ENCODE data around the gene SAP25.
A peak's percentile ranks its signal among the peaks of the same experiment; 100 is the strongest.
"Not testable (repeated sequence)": the region's sequence is repeated elsewhere in the genome, so short reads cannot be mapped to it uniquely, and the experiment has no call there.

The SAP25 gene

DNA sequence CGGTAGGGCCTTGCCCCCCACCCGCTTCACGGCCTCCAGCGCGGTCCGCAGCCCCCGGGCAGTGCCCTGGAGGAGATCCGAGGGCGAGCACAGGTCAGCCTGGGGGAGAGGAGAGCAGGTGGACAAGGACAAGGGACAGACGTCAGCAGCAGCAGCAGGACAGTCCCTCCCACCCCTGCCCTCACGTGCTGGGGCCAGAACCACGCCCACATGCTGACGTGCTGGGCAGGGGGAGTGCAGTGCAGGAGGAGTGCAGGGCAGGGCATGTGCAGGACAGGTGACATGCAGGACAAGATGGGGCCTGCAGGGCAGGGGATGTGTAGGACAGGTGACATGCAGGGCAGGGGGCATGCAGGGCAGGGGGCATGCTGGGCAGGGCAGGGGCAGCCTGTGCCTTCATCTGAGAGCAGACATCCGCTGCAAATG, 1.5 kb upstream of the SAP25 start:
- DNase-seq: no peak

DNA sequence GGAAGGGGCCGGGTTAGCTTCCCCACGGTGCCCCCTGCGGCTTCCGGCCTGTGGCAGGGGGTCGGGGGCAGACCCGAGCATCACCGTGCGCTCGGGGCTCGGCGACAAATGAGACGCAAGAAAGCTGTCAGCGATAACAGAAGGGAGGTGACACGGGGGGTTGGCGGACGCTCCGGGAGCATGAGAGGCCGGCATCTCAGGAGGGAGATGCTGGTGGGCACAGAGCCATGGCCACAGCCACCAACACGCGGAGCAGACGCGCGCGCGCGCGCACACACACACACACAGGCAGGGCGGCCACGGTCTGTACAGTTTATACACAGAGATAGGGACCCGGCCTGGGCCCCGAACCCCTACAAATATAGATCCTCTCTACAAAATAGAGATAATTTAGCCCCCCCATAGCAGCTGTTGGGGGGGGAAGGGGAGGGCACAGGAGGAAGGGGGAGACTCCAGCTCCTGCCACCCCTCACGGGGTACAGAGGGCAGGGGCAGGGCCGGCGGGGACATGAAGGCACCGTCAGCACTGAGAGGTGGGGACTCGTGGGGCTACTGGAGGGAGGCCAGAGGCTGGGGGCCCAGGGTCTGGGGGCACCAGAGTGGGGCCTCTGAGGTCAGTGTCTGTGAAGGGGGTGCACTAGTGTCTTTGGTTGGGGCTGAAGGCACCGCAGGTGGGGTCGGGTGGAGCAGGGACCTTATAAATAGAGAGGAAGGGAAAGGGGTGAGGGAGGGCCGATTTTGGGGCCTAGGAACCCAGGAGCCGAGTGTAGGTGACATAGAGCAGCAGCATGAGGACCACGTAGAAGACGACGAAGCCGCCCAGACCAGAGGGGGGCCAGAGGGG, 884 bp upstream of the SAP25 start:
- no peak for DNase-seq

DNA sequence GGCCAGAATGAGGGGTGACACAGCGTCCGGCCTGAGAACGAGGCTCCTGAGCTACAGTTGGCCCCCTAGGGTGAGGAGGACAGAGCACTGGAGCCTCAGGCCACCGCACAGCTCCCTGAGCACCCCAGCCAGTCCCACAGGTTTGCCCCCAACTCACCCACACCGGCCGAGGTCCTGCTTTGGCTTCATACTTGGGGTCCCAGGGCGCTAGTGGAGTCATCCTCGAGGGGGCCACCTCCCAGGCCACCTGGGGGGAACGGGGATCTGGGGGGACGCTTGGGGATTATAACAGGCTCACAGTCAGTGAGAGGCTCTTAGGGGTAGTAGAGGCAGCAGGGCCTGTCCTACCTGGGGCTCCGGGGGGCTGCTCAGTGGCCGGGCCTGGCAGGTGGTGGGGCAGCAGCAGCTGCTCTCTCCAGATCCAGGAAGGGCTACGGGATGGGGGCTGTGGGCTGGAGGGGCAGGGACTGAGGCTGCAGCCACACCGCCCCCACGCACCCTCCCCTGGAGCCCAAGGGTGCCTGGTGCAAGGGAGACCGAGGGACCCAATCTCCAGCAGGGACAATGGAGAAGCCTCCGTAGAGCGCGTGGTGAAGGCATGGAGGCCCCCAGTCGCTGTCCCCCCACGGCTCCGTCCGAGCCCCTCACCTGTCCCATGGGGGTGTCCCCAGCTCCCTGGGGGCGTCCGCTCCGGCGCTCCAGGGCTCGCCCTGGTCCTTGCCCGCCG, 588 bp downstream of the SAP25 start:
- DNase-seq: no peak

DNA sequence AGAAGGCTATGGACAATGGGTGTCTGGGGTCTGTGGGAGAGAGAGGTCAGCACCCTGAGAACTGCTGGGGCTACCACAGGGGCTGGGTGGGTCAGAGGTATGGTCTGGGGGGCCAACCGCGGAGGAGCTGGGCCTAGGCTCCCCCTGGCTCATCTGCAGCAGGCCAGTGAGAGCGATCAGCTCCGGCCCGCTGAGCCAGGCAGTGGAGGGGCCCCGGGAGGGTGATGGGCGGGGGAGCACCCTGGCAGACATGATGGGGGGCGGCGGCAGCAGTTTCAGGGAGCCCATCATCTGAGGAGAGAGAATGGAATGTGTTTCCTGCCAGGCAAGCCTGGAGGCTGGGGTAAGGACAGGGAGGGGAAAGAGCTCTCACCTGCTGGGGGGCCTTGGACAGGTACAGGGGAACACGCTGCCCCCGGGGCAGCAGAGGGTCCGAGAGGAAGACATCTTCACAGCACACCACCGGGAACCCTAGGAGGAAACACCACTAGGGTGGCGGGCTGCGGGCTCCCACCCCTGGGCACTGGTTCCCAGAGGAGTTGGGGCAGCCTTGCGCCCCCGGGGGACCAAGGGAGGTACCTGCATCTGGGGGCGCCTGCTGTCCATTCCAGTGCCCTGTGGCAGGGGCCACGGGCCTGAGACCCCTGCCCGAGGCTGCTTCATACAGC, 1.3 kb downstream of the SAP25 start:
- no peak for DNase-seq

DNA sequence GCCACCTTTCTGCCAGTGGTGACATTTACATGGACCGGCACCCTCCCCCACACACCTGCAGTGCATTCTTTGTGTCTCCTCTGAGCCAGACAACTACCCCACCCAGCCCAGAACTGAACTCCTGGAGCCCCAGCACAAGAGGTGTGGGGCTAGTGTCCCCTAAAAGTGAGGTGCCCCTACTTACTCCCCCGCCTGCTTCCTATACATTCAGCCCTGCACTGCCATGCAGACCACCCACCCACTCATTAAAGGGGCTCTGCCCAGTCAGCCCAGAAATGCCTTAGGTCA, 1.9 kb downstream of the SAP25 start:
- peak in 1 of 2 experiments; percentile 43 for DNase-seq

DNA sequence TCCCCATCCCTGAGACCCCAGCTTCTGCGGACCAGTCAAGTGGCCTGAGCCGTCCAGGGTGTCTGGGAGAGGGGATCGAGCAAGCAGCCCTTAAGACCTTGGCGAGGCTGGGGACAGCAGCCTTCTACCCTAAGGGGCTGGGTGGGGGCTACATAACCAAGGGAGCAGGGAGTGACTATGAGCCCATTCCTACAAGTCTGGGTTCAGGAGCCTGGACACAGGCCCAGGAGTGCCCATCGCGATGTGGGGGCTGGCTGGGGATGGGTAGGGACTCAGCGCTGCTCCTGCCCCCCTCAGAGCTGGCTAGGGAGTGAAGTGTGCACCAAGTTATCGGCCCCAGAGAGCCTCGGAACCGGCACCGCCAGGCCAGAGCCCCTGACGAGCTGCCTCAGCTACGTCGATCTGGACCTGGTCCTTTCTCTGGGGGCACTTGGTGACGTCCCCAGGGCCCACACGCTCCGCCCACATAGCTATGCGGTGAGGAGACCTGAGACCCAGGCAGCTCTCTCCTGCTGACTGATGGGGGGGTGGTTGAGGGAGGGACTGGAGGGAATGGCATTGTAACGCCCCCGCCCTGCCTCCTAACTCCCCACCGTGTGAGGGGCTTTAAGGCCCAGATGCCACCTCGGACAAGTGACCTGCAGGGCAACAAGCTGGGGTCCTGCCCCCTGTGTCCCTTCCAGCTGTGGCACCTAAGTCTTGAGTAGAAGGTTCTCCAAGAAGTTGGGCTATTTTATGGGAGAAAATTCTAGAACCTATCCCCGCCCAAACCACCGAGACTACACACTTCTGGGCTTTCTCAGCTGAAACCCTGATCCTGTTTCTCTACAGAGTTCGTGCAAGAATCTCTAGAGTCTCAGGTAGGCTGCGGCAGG, 2.5 kb downstream of the SAP25 start:
- DNase-seq: no peak

DNA sequence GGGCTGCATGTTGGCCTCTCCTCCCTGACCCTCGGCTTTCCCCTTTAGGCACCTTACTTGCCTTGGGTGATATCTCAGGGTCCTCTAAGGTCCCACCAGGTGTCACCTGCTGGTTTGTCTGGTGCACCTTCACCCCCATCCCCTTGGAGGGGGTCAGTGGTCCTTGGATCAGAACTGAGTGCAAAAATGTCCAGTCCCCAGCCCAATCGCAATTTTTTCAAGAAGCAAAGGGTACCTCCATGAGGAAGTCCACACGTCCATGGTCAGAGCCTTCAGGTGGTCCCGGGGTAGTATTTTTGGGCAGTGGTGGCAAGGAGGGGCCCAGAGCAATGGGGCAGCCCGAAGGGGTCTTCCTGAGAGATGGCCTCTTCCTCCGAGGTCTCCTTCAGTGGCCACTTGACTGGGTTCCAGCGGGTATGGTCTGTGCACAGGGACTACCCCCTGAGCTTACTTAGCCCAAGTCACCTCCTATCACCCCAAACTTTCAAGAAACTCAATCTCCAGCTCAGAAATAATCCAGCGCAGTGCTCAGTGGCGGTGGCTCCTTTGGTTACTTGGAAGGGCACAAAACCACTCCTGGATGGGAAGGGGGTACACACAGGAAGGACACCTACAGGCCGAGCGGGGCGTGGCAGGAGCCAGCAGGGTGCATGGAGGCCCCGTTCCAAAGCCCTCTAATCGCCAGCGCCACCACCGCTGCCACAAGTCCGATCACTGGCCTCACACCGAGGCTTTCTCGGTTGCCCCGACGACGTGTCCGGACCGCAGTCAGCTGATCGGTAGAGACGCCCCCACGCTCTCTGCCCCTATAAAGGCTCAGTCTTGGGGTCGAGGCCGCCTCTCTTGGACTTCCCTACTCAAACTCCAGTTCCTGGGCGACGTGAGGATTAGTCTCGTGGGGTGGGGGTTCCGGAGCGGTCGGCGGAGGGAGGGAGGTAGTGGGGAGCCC, 4.5 kb downstream of the SAP25 start:
- DNase-seq: peak; percentile 30 to 88

DNA sequence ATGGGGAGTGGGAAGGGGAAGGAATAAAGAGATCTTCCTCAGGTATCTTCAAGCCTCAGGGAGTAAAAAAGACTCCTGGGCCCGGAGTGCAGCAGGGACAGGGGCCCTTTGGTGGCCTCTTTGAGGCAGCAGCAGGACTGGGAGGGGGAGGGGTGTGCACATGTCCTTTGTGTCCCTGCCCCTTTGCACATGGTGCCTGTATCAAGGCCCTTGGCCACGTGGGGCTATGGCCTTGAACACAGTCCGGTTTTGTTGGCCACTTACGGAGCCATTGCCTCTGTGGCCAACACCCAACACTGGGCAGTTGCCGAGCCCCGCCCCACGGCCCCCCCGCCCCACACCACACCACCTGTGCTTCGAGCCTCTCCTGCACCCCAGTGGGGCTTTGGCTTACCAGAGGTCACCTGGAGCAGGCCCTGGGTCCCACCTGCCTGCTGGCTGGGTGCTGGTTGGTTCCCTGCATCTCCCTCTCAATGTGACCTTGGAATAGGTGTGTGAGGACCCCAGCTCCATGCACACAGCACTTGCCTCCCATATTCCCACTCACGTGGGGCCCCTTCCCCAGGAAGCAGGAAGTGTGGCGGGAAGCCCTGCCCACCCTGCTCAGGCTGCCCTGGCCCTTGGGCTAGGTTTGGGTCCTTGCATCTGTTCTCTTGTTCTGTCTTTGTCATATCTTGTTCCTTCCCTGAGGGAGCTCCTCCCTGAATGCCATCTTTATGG, 5.4 kb downstream of the SAP25 start:
- no peak for DNase-seq

DNA sequence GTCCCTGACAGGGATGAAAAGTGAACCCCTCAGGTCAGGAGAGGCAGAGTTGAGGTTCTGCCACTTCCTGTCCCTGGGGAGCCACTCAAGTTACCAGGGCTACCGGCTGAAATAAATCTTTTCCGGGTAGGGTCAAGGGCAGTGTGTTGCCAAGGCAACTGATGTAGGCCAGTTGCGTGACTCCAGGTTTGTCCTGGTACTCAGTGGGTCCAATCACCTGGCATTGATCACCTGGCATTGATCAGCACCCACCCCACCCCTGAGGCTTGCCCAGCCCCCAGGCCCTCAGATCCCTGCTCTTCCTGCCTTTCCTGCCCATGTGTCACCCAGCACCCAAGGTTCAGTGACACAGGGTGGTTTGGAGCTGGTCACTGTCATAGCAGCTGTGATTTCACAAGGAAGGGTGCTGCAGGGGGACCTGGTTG, 5.9 kb downstream of the SAP25 start:
- DNase-seq: no peak

DNA sequence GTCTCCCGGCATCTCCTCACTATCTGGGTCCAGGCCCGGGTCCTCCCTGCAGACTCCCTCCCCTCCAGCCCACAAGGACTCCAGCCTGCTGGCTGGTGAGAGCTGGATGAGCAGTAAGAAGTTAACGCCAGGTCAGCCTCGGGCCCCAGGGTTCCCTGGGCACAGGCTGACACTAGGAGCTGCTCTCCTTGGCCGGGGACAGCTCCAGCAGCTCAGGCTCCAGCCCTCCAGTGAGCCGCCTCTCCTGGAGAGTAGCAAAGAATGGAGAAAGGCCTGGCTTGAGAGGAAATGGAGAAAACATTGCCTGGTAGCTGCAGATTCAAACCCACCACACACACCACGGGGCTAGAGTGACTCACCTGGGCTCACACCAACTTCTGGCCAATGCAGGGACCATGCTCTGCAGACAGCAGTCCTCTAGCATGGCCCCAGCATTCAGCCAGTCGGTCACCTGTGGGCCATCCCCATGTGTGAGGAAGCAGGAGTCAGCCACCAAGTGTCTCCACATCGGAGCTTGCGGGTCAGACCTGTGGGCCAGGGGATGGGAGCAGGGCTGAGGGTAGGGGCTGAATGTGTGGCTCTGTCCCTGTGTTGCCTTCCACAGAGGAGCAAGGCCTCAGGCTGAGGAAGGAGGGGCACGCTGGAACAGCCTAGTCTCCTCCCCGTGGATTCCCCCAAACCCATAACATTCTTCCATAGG, 6.5 kb downstream of the SAP25 start:
- DNase-seq: no peak

DNA sequence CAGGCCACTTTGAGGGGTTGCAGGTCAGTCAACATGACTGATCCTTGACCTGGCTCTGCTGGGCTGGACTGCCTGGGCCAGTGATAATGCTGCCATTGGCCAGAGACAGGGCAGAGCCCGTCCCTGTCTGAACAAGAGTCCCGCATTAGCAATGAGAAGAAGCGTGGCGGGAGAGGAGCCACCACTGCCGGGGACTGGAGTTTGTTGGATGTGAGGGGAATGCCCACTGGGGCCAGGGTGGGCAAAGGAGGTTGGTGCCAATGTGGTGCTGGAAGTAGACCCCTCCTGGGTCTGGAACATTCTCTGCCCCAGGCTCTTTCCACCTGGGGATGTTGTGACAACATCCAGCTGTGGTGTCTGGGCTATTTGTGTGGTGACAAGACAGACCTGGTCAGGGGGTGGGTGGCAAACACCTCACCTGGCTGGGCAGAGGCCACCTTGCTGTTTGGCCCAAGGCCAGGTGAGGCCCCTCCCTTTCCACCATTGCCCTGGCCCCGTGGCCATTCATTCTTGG, 7.6 kb downstream of the SAP25 start:
- no peak for DNase-seq

DNA sequence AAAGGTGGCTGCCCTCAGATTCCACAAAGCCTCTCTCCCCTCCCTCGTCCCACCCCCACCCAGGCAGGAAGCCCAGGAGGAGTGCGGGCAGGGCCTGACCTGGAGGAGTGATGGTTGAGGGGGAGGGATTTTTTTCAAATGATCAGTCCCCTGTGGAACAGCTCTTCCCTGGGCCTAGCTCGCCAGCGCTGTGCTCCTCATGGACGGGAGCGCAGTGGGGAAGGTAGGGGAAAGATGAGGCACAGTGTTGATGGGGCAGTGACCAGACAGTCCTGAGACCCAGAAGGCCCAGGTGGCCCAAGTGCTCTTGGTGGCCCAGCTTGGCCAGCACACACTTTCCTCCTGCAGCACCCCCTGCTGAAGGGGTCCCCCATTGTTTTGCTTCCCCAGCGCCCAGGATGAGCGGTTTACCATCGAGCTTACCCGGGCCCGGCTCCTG, 8.5 kb downstream of the SAP25 start:
- no peak for DNase-seq

DNA sequence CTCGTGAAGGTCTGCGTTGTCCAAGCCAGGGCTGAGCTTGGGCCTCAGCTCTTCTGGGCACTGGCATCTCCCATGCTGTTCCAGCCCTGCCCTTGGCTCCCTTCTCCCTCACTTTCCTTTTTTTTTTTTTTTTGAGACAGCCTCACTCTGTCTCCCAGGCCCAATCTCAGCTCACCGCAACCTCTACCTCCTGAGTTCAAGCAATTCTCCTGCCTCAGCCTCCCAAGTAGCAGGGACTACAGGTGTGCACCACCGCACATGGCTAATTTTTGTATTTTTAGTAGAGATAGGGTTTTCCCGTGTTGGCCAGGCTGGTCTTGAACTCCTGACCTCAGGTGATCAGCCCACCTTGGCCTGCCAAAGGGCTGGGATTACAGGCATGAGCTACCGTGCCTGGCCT, 9.3 kb downstream of the SAP25 start:
- DNase-seq: not testable (repeated sequence)

DNA sequence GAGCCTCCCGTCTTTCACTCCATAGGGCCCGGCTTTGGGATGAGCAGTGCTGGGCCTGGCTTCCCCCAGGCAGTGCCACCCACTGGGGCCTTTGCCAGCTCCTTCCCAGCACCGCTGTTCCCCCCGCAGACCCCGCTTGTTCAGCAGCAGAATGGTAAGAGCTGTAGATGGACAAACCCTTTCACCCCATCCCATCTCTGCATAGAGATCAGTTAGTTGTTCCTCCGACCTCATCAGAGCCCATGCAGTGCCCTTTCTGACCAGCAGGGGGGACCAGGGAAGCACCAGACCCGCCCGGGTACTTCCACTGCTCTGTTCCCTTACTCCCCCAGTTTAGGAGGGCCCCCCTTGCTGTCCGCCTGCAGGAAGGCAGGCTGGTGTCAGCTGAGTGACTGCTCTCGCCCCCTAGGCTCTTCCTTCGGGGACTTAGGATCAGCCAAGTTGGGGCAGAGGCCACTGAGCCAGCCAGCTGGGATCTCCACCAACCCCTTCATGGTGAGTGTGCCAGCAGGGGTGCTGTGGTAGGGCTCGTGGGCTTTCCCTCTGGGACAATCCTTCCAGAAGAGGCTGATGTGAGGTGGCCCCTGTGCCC, 9.8 kb downstream of the SAP25 start:
- peak in 1 of 2 experiments; percentile 76 for DNase-seq

DNA sequence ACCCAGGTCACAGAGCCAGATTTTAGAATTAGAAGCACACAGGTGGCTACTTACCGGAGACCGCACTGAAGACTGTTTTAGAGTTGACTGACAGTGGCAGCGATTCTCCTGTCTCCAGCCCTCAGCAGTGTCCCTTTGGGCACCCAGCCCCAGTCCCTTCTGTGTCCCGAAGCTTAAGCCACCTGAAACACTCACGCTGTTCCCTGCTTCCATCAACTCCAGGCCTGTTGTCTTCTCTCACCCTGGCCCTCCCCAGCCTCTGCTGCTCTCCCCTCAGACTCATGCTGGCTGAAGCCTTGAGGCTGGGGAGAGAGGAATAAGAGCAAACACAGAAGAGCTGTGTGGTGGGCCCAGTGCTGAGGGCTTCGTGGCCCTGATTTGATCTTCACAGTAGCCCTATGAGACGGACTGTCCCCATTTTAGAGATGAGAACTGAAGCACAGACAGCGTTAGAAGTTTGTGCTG, 10.6 kb downstream of the SAP25 start:
- DNase-seq: no peak

DNA sequence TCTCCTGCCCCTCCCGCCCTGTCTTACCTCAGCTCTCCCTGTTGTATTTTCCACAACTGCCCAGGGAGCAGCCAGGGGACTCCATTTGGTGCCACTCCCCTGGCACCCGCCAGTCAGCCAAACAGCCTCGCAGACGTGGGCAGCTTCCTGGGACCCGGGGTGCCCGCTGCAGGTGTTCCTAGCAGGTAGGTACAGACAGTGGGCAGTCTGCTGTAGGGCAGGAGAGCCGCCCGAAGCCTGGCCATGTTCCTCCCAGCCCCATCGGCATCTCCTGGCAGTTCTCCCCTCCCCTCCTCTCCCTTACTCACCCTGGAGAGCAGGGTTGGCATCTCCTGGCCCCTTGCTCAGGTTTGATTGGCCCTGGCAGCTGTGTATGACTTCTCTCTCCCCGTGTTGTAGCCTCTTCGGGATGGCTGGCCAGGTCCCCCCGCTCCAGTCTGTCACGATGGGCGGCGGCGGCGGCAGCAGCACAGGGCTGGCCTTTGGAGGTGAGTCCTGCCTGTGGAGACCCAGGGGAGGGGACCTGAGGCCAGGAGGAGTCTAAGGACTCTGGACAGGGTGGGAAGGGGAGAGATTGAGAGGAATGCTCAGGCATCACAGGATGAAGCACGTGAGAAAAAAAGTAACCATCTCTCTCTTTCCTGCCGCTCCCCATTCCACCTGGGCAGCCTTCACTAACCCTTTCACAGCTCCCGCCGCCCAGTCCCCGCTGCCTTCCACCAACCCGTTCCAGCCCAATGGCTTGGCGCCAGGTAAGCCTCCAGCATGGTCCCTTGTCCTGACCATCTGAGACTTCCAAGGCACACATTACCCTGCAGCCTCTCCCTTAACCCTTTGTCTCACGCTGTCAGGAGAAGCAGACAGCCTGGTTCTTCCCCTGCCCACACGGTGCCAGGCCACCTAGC, 11.3 kb downstream of the SAP25 start:
- no peak for DNase-seq

DNA sequence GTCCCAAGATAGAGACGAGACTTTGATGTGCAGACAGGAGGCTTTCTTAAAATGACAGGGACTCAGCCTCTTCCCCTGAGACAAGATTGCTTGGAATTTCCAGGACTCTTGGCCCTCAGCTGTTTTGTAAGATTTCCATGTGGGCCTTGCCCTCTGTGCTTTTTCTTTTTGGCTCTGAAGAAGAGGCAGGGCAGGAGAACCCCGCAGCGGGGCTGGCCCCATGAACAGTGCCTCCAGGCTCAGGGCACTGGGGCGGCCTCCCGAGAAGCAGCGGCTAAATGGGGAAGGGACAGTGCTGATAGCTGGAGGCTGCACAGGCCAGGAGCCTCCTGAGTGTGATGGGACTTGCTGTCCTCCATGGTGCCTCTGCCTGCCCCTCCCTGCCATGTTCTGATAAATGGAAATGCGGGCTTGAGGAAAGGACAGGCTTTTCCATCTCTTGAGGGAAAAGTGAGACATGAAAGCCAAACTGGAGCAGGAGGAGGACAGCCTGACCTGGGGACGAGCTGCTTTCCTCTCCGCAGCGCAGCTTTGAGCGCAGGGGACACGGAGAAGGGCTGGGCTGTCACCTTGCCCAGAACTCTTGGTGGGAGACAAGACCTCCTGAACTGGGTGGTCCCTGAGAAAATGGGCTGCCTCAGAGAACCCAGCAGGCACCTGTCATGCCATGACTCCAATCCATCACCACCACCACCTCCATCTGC, 12.1 kb downstream of the SAP25 start:
- no peak for DNase-seq

DNA sequence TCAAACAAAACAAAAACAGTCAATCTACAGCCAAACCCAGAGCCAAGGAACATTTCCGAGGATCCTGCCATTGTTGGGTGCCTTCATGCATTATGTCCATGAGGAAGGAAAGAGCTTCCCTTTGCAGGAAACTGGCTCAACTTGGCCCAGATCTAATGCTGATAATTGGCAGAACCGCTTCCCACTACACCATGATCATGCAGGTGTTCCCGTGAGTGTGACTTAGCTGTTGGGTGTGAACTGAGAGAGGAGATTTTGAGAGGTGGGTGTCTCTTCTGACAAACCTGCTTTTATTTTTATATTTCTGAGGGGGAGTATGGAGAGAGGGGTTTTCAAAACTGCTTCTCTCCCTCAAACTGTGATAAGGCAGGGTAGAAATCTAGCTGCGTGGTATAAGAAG, 14.6 kb downstream of the SAP25 start:
- DNase-seq: no peak

Measured in NCI-H526 (cell line).